ENCODE measurements around the gene LPIN1. TPM values are rescaled to one million over a fixed set of nuclear protein-coding genes. Genes with fewer than 3 reads are reported as not detected.

Gene LPIN1
- total and polyA plus RNA-seq, 2 of the 8 experiments (the other 6 are each of a cell fraction or from before 2014, with no cell fraction given), result 4.3 to 9.8 TPM

GRCh38 chr2:11822746-11823451 lies 76.5 kb downstream of the LPIN1 start:
- Histone ChIP-seq H3K14ac (ENCODE audit: insufficient read length) (no peak overlapping the region), H4K91ac (replicated peaks; ENCODE audit: insufficient read length, low read length) (no peak overlapping the region), H3K27ac (ENCODE audit: low read depth, low read length) (no peak overlapping the region), H3K79me1 (ENCODE audit: low read depth, low read length) (no peaks in the 10 kb centered on the region), H2BK15ac (ENCODE audit: low read length) (no peak overlapping the region), H3K79me2 (ENCODE audit: control insufficient read depth in 1 of 2, insufficient read depth in 2 of 2, low read length in 2 of 2) (no peaks in the 10 kb centered on the region), H3K4me1 (replicated peaks in 1 of 4; ENCODE audit: control insufficient read depth in 3 of 4, insufficient read depth in 4 of 4, low read length in 3 of 4) (no peaks in the 10 kb centered on the region), H3K9me3 (ENCODE audit: insufficient read depth in 2 of 2, low read depth in 1 of 2, low read length in 1 of 2) (no peaks in the 10 kb centered on the region), H2BK120ac (replicated peaks; ENCODE audit: low read depth, low read length) (no peak overlapping the region), H3K27me3 (replicated peaks in 1 of 4; ENCODE audit: control insufficient read depth in 3 of 4, extremely low read depth in 1 of 4, insufficient read depth in 3 of 4, low read length in 3 of 4) (no peaks in the 10 kb centered on the region), H3K18ac (ENCODE audit: extremely low read depth, low read length) (no peak overlapping the region), H3K4me3 (ENCODE audit: extremely low read depth in 1 of 4, insufficient read depth in 2 of 4, low read depth in 3 of 4, low read length in 4 of 4) (no peak overlapping the region), H2AFZ (ENCODE audit: low read length) (no peak overlapping the region), H4K8ac (ENCODE audit: extremely low read depth, insufficient read depth, low read length) (no peak overlapping the region), H3K23me2 (ENCODE audit: low read depth, low read length) (no peaks in the 10 kb centered on the region), H3K36me3 (ENCODE audit: control insufficient read depth in 2 of 4, insufficient read depth in 4 of 4, low read length in 3 of 4) (peaks cover 0 to 7% (median 0%) of the 10 kb centered on the region in 4 experiments; a peak in 4 of 8 replicates), H3K23ac (ENCODE audit: insufficient read length) (no peak overlapping the region), H2AK5ac (ENCODE audit: low read depth, low read length) (no peak overlapping the region), H3K4me2 (ENCODE audit: insufficient read depth in 1 of 2, low read depth in 2 of 2, low read length in 2 of 2) (no peak overlapping the region), H4K5ac (ENCODE audit: insufficient read length, low read depth, low read length) (no peak overlapping the region), H2BK5ac (ENCODE audit: low read depth, low read length) (no peak overlapping the region), H2BK20ac (ENCODE audit: low read length) (no peak overlapping the region), H2BK12ac (ENCODE audit: low read depth, low read length) (no peak overlapping the region), H3K4ac (replicated peaks; ENCODE audit: insufficient read length, low read depth, low read length) (no peak overlapping the region), H3K9ac (replicated peaks in 1 of 4; ENCODE audit: extremely low read depth in 1 of 4, low read depth in 3 of 4, low read length in 3 of 4) (no peak overlapping the region), H4K20me1 (replicated peaks in 1 of 2; ENCODE audit: control insufficient read depth in 1 of 2, insufficient read depth in 2 of 2, low read length in 2 of 2) (no peaks in the 10 kb centered on the region), H3K56ac (replicated peaks; ENCODE audit: insufficient read length, low read depth, low read length) (no peak overlapping the region)
- WGBS, 2 experiments (ENCODE audit: extremely low coverage in 1 of 2, insufficient coverage in 1 of 2, insufficient read length in 1 of 2, insufficient replicate concordance in 2 of 2, low coverage in 1 of 2, low lambda C conversion rate in 2 of 2, missing lambda C conversion rate in 1 of 2), result 81% methylated on average over 19 of the region's 19 CpGs; no CpG with 5 or more reads in 1 of the 2 experiments
- DNase-seq (ENCODE audit: low read depth in 1 of 2, low spot score in 2 of 2) (no peak), FAIRE-seq (no peak)
- ChIA-PET CTCF (ENCODE audit: partially characterized antibody) (interaction anchor here (0.6 to 2.1 kb wide), 4 partner anchors 38 to 664 kb away, joined by 3 to 4 read pairs (median 4); no protein-coding TSS in a partner anchor), POLR2A (ENCODE audit: partially characterized antibody) (interaction anchor here (0.6 to 0.7 kb wide), 2 partner anchors 137 to 174 kb away, joined by 3 to 4 read pairs; no protein-coding TSS in a partner anchor)
- no peak for TF ChIP-seq E2F6 (IDR thresholded peaks at IDR 0.05)
- no peak for TF ChIP-seq POLR2AphosphoS5 (IDR thresholded peaks at IDR 0.05; ENCODE audit: low read depth, low read length)
- TF ChIP-seq POU5F1 (IDR thresholded peaks at IDR 0.05; ENCODE audit: low read depth, low read length), result no peak
- TF ChIP-seq NANOG (IDR thresholded peaks at IDR 0.05; ENCODE audit: insufficient read depth, low read depth, low read length, poor library complexity, severe bottlenecking), result no peak
- no peak for TF ChIP-seq RXRA (IDR thresholded peaks at IDR 0.05; ENCODE audit: insufficient read depth, low read depth, low read length)

All from H1 (cell line).